ENCODE data around the gene PNO1. TPM values are rescaled to one million over a fixed set of nuclear protein-coding genes. Genes with fewer than 3 reads are reported as not detected.

The PNO1 gene
- total and polyA plus RNA-seq, 9 of the 15 experiments (the other 6 are each of a cell fraction or from before 2014, with no cell fraction given) = 11.8 to 81.7 (median 41.1) TPM

DNA sequence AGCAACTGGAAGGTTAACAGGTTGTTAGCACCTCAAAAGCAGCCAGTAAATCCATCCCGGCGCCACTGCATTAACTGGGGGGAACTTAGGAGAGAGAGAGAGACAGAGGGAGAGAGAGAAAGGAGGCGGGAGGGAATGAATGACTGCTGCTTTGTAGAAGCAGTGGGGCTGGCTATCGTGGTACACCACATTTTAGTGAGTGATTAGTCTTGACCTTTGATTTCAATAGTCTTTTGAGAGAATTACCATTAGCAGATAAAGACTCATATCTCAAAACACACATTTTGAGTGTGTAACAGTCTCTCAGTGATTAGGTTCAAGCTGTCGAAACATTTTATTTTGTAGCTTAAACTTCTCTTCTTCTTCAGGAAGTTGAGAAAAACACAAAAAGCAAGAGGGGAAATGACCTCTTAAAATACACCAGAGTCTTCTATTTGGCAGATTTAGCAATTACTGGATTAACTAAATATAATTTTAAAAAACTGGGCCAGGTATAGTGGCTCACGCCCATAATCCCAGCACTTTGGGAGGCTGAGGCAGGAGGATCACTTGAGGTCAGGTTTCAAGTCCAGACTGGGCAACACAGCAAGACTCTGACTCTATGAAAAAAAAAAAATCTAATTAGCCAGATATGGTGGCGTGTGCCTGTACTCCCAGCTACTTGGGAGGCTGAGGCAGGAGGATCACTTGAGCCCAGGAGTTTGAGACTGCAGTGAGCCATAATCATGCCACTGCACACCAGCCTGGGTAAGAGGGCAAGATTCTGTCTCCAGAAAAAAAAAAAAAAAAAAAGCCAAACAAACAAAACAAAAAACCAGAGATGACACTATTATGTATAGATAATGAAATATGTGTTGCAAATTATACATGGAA lies 22.0 kb upstream of the PNO1 start (continued):
- TF ChIP-seq, protein P1, sequence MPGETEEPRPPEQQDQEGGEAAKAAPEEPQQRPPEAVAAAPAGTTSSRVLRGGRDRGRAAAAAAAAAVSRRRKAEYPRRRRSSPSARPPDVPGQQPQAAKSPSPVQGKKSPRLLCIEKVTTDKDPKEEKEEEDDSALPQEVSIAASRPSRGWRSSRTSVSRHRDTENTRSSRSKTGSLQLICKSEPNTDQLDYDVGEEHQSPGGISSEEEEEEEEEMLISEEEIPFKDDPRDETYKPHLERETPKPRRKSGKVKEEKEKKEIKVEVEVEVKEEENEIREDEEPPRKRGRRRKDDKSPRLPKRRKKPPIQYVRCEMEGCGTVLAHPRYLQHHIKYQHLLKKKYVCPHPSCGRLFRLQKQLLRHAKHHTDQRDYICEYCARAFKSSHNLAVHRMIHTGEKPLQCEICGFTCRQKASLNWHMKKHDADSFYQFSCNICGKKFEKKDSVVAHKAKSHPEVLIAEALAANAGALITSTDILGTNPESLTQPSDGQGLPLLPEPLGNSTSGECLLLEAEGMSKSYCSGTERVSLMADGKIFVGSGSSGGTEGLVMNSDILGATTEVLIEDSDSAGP (CRISPR knock-in tag; IDR thresholded peaks at IDR 0.05) = no peak
- no peak for TF ChIP-seq ZNF3 (CRISPR knock-in tag; IDR thresholded peaks at IDR 0.05)
- no peak for TF ChIP-seq JUNB (CRISPR knock-in tag; conservative IDR thresholded peaks at IDR 0.05)
- no peak for TF ChIP-seq RFX7 (CRISPR knock-in tag; IDR thresholded peaks at IDR 0.05)
- no peak for TF ChIP-seq ZNF384 (IDR thresholded peaks at IDR 0.05; ENCODE audit: low read depth, low read length)
- TF ChIP-seq CC2D1A (IDR thresholded peaks at IDR 0.05) = peak; percentile 97
- TF ChIP-seq NFRKB (IDR thresholded peaks at IDR 0.05; ENCODE audit: low read depth) = no peak
- TF ChIP-seq COPS2 (conservative IDR thresholded peaks at IDR 0.05) = no peak
- TF ChIP-seq ZKSCAN8 (CRISPR knock-in tag; IDR thresholded peaks at IDR 0.05) = peak; percentile 90
- peak; percentile 91 for TF ChIP-seq NCOA1 (IDR thresholded peaks at IDR 0.05; ENCODE audit: low read depth)
- TF ChIP-seq, protein P2, sequence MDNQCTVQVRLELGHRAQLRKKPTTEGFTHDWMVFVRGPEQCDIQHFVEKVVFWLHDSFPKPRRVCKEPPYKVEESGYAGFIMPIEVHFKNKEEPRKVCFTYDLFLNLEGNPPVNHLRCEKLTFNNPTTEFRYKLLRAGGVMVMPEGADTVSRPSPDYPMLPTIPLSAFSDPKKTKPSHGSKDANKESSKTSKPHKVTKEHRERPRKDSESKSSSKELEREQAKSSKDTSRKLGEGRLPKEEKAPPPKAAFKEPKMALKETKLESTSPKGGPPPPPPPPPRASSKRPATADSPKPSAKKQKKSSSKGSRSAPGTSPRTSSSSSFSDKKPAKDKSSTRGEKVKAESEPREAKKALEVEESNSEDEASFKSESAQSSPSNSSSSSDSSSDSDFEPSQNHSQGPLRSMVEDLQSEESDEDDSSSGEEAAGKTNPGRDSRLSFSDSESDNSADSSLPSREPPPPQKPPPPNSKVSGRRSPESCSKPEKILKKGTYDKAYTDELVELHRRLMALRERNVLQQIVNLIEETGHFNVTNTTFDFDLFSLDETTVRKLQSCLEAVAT (IDR thresholded peaks at IDR 0.05) = peak in 1 of 2 experiments; percentile 82; a peak in 2 of 4 replicates
- peak; percentile 98 for TF ChIP-seq PHB2 (IDR thresholded peaks at IDR 0.05; ENCODE audit: low read depth)
- TF ChIP-seq DPF2 (IDR thresholded peaks at IDR 0.05) = peak; percentile 98
- no peak; the same call in 1 of the 2 replicates for TF ChIP-seq MYBL2 (IDR thresholded peaks at IDR 0.05; ENCODE audit: low read depth)
- no peak for TF ChIP-seq MYBL2 (CRISPR knock-in tag; IDR thresholded peaks at IDR 0.05; ENCODE audit: borderline replicate concordance)
- no peak for TF ChIP-seq SMAD3 (CRISPR knock-in tag; conservative IDR thresholded peaks at IDR 0.05)
- TF ChIP-seq MYC (IDR thresholded peaks at IDR 0.05; ENCODE audit: low read depth, low read length) = peak; percentile 51; the same call in 1 of the 2 replicates
- no peak for TF ChIP-seq MYC (CRISPR knock-in tag; IDR thresholded peaks at IDR 0.05; ENCODE audit: borderline replicate concordance, low read depth)
- TF ChIP-seq ZNF121 (CRISPR knock-in tag; conservative IDR thresholded peaks at IDR 0.05) = peak; percentile 98
- TF ChIP-seq, protein P3, sequence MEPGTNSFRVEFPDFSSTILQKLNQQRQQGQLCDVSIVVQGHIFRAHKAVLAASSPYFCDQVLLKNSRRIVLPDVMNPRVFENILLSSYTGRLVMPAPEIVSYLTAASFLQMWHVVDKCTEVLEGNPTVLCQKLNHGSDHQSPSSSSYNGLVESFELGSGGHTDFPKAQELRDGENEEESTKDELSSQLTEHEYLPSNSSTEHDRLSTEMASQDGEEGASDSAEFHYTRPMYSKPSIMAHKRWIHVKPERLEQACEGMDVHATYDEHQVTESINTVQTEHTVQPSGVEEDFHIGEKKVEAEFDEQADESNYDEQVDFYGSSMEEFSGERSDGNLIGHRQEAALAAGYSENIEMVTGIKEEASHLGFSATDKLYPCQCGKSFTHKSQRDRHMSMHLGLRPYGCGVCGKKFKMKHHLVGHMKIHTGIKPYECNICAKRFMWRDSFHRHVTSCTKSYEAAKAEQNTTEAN (CRISPR knock-in tag; IDR thresholded peaks at IDR 0.05) = 0 out of 2 replicates have a peak, but pooled peaks have one; percentile 42
- no peak for TF ChIP-seq PCBP1 (IDR thresholded peaks at IDR 0.05; ENCODE audit: low read depth, low read length, poor library complexity, severe bottlenecking)
- no peak for TF ChIP-seq DNMT1 (IDR thresholded peaks at IDR 0.05)
- peak; percentile 92 for TF ChIP-seq ZNF197 (CRISPR knock-in tag; IDR thresholded peaks at IDR 0.05; ENCODE audit: low read depth)
- 0 out of 2 replicates have a peak, but pooled peaks have one; percentile 27 for TF ChIP-seq JUN (IDR thresholded peaks at IDR 0.05; ENCODE audit: borderline replicate concordance, low read depth, low read length)
- no peak for TF ChIP-seq JUN (CRISPR knock-in tag; IDR thresholded peaks at IDR 0.05; ENCODE audit: borderline replicate concordance)
- TF ChIP-seq TOE1 (IDR thresholded peaks at IDR 0.05; ENCODE audit: borderline replicate concordance) = peak; percentile 72
- no peak for TF ChIP-seq TOE1 (CRISPR knock-in tag; IDR thresholded peaks at IDR 0.05; ENCODE audit: borderline replicate concordance, low read depth)
